Measurements from ENCODE around the gene ZNF544.
"Not testable (repeated sequence)": the region's sequence is repeated elsewhere in the genome, so short reads cannot be mapped to it uniquely, and the experiment has no call there.

ZNF544 gene

GRCh38 chr19:58305932-58306323 lies 77.2 kb downstream of the ZNF544 start:
- no peak for DNase-seq

- DNase-seq: no peak
These were observed 79.0 kb downstream of the ZNF544 start for GRCh38 chr19:58307736-58308135.

- not testable (repeated sequence) for DNase-seq
These were observed 82.0 kb downstream of the ZNF544 start for GRCh38 chr19:58310685-58311084.

GRCh38 chr19:58311345-58311865 lies 82.7 kb downstream of the ZNF544 start:
- DNase-seq: no peak

All from activated CD4-positive, CD25-positive, alpha-beta regulatory T cell treated with anti-CD3 and anti-CD28 coated beads, Interleukin-2, amount 50 U/mL, for 72 hours (primary cell).